HepG2 (cell line): ENCODE results near the gene AGBL2. TPM values are rescaled to one million over a fixed set of nuclear protein-coding genes. Genes with fewer than 3 reads are reported as not detected.
A peak's percentile ranks its signal among the peaks of the same experiment; 100 is the strongest.

Source experiments
- AGO1 ChIP-seq: fragments of 200-400 bp; formaldehyde crosslinking; IDR thresholded peaks from 2 replicates; pipeline ENCODE4 v1.6.1; 2017; ENCODE audit warnings: mild to moderate bottlenecking, low read depth, low read length, moderate library complexity; ENCODE audit not compliant: poor library complexity, severe bottlenecking
- CBFB ChIP-seq: sonication (generic); formaldehyde crosslinking; IDR thresholded peaks from 2 replicates; pipeline ENCODE4 v1.4.0; 2020; ENCODE audit warnings: missing genetic modification reagents
- FOSL2 ChIP-seq: sonication (generic); formaldehyde crosslinking; IDR thresholded peaks from 2 replicates; pipeline ENCODE4 v1.4.0; 2020; ENCODE audit warnings: missing genetic modification reagents
- MATR3 ChIP-seq: sonication (generic); formaldehyde crosslinking; IDR thresholded peaks from 2 replicates; pipeline ENCODE4 v1.4.0; 2020; ENCODE audit warnings: missing genetic modification reagents
- NFAT5 ChIP-seq: sonication (generic); formaldehyde crosslinking; IDR thresholded peaks from 2 replicates; pipeline ENCODE4 v1.4.0; 2020; ENCODE audit warnings: missing genetic modification reagents
- PRDM15 ChIP-seq: sonication (generic); formaldehyde crosslinking; IDR thresholded peaks from 2 replicates; pipeline ENCODE4 v1.4.0; 2020; ENCODE audit warnings: missing genetic modification reagents
- REL ChIP-seq: sonication (generic); formaldehyde crosslinking; conservative IDR thresholded peaks from 2 replicates; pipeline ENCODE4 v1.8.0; 2022; ENCODE audit warnings: mild to moderate bottlenecking, missing genetic modification reagents, moderate library complexity
- SMC3 ChIP-seq: IDR thresholded peaks from 2 replicates; pipeline ENCODE4 v1.6.1; 2011; ENCODE audit warnings: low read length, improper control_type of control experiment
- SP140L ChIP-seq: sonication (generic); formaldehyde crosslinking; IDR thresholded peaks from 2 replicates; pipeline ENCODE4 v1.4.0; 2020; ENCODE audit warnings: missing genetic modification reagents, borderline replicate concordance
- ZFP91 ChIP-seq: sonication (generic); formaldehyde crosslinking; IDR thresholded peaks from 2 replicates; pipeline ENCODE4 v1.9.0; 2022; ENCODE audit warnings: missing genetic modification reagents, mild to moderate bottlenecking, borderline replicate concordance
- ZMAT3 ChIP-seq: sonication (generic); formaldehyde crosslinking; conservative IDR thresholded peaks from 2 replicates; pipeline ENCODE4 v1.7.0; 2021; ENCODE audit warnings: missing genetic modification reagents
- ZNF446 ChIP-seq: sonication (generic); formaldehyde crosslinking; IDR thresholded peaks from 2 replicates; pipeline ENCODE4 v1.5.0; 2020; ENCODE audit warnings: mild to moderate bottlenecking, missing genetic modification reagents
- ZNF605 ChIP-seq: sonication (generic); formaldehyde crosslinking; IDR thresholded peaks from 2 replicates; pipeline ENCODE4 v1.8.0; 2022; ENCODE audit warnings: mild to moderate bottlenecking, missing genetic modification reagents
- ZNF710 ChIP-seq: sonication (generic); formaldehyde crosslinking; IDR thresholded peaks from 2 replicates; pipeline ENCODE4 v1.5.0; 2020; ENCODE audit warnings: mild to moderate bottlenecking, missing genetic modification reagents, borderline replicate concordance
- ZNF790 ChIP-seq: sonication (generic); formaldehyde crosslinking; IDR thresholded peaks from 2 replicates; pipeline ENCODE4 v1.8.0; 2022; ENCODE audit warnings: missing genetic modification reagents, mild to moderate bottlenecking, borderline replicate concordance
- ZNF816 ChIP-seq: sonication (generic); formaldehyde crosslinking; IDR thresholded peaks from 2 replicates; pipeline ENCODE4 v1.8.0; 2022; ENCODE audit warnings: missing genetic modification reagents, mild to moderate bottlenecking, borderline replicate concordance
- polyA plus RNA-seq, 8 experiments: library from polyadenylated mRNA; depleted of rRNA in 3 of 8; stranded (reverse) in 7 of 8; unstranded in 1 of 8; fragments of >200 nt; fragmentation: Illumina TruSeq in 4 of 8; extraction: Trizol in 4 of 8; gene quantifications; 2 replicates each; pipeline versions ENCODE4 v1.2.1 to v1.2.3, GENCODE V29; 2011 to 2016; ENCODE audit warnings: low read depth in 4 of 8, missing spikeins in 1 of 8, mixed read lengths in 1 of 8; ENCODE audit not compliant: insufficient read depth in 1 of 8
- total RNA-seq, 5 experiments: library from RNA; depleted of rRNA; stranded (reverse); fragments of >200 nt; fragmentation: Illumina TruSeq; extraction: Trizol; gene quantifications; 2 replicates each; pipeline ENCODE4 v1.2.3, GENCODE V29; 2016; ENCODE audit warnings: low read depth in 1 of 5

Gene AGBL2
- total and polyA plus RNA-seq, 2 of the 13 experiments (the other 11 are each of a cell fraction or from before 2014, with no cell fraction given), result 1.6 to 5.7 TPM

- TF ChIP-seq NFAT5 (CRISPR knock-in tag) (no peak), AGO1 (no peak), ZNF710 (CRISPR knock-in tag) (no peak), CBFB (CRISPR knock-in tag) (no peak), PRDM15 (no peak), SMC3 (peak; percentile 88), MATR3 (CRISPR knock-in tag) (no peak), SP140L (no peak), ZNF790 (CRISPR knock-in tag) (no peak), REL (CRISPR knock-in tag) (no peak), ZMAT3 (CRISPR knock-in tag) (no peak), ZNF605 (CRISPR knock-in tag) (no peak), ZFP91 (no peak), ZNF446 (CRISPR knock-in tag) (no peak), ZNF816 (CRISPR knock-in tag) (no peak), FOSL2 (CRISPR knock-in tag) (no peak)
Measured at GRCh38 chr11:47616726-47617416, 98.3 kb downstream of the AGBL2 start (continued).
